Erythroblast (primary cell): ENCODE data around the gene HUS1B.

Source experiments
- GATA1 ChIP-seq: IDR thresholded peaks from 2 replicates; pipeline ENCODE4 v1.6.1; 2011; ENCODE audit warnings: low read depth, mild to moderate bottlenecking, control low read depth, low read length, moderate library complexity
- POLR2A ChIP-seq: IDR thresholded peaks from 2 replicates; pipeline ENCODE4 v1.6.1; 2011; ENCODE audit warnings: mild to moderate bottlenecking, low read length

DNA sequence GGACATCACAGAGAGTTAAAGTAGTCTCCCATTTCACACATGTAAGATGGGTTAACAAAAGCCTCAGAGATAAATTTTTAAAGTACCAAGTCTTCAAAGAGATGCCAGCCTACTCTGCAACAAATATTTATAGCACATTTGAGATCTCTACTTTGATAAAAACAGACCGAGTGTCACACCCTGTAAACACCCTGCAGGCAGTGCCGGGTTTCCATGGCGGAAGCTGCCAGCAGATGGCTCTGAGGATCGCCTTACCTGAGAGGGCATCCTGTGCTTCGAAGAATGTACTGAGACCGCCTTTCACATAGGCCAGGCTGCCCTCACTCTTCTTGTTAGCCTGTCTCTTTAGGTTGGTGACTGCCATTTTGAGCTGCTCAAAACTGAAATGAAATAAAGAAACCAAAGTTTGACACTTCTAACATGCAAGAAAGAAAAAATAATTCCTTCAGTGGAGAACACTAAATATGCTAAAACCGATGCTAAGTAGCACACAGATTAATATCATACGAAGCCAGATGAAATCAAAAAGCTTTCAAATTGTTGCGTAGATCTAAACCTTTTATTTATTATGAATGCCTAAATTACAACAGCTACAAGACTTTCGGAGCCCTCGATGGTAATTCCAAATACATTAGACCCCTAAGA, 39.3 kb downstream of the HUS1B start:
- TF ChIP-seq POLR2A (no peak), GATA1 (no peak)
